GM19438 (cell line): Measurements from ENCODE around the gene AMER2.
"Not testable (repeated sequence)": the region's sequence is repeated elsewhere in the genome, so short reads cannot be mapped to it uniquely, and the experiment has no call there.

ENCODE experiments used
- ATAC-seq: cut with Tn5 transposase; IDR thresholded peaks from one replicate; pipeline ENCODE4 v1.9.1; 2021; ENCODE audit warnings: low read depth; ENCODE audit not compliant: unreplicated experiment

AMER2 gene

GRCh38 chr13:25181597-25181996, 9.5 kb upstream of the AMER2 start:
- ATAC-seq: peak; percentile 24

- ATAC-seq: peak; percentile 78
Measured at GRCh38 chr13:25180775-25181537, 8.9 kb upstream of the AMER2 start.

- peak; percentile 3 for ATAC-seq
Measured at GRCh38 chr13:25179832-25180774, 8.0 kb upstream of the AMER2 start.

- no peak for ATAC-seq
Measured at GRCh38 chr13:25179011-25179410, 6.9 kb upstream of the AMER2 start.

GRCh38 chr13:25178070-25178469, 6.0 kb upstream of the AMER2 start:
- no peak for ATAC-seq

- ATAC-seq: no peak
Measured at GRCh38 chr13:25177636-25178035, 5.5 kb upstream of the AMER2 start.

GRCh38 chr13:25177012-25177411, 4.9 kb upstream of the AMER2 start:
- no peak for ATAC-seq

- ATAC-seq: no peak
Measured at GRCh38 chr13:25175431-25175830, 3.3 kb upstream of the AMER2 start.

GRCh38 chr13:25175026-25175425, 2.9 kb upstream of the AMER2 start:
- ATAC-seq: no peak

GRCh38 chr13:25174304-25174703, 2.2 kb upstream of the AMER2 start:
- no peak for ATAC-seq

GRCh38 chr13:25172303-25172630, 179 bp upstream of the AMER2 start:
- ATAC-seq: no peak

- ATAC-seq: no peak
Measured at GRCh38 chr13:25171170-25171516, 945 bp downstream of the AMER2 start.

- no peak for ATAC-seq
Measured at GRCh38 chr13:25170554-25171111, 1.5 kb downstream of the AMER2 start.

GRCh38 chr13:25169951-25170553, 2.0 kb downstream of the AMER2 start:
- ATAC-seq: no peak

GRCh38 chr13:25169356-25169755, 2.7 kb downstream of the AMER2 start:
- no peak for ATAC-seq

- no peak for ATAC-seq
Measured at GRCh38 chr13:25168790-25169189, 3.3 kb downstream of the AMER2 start.

GRCh38 chr13:25167382-25168174, 4.5 kb downstream of the AMER2 start:
- no peak for ATAC-seq

GRCh38 chr13:25166306-25166705, 5.8 kb downstream of the AMER2 start:
- no peak for ATAC-seq

GRCh38 chr13:25165663-25166062, 6.4 kb downstream of the AMER2 start:
- ATAC-seq: no peak

GRCh38 chr13:25165163-25165562, 6.9 kb downstream of the AMER2 start:
- ATAC-seq: not testable (repeated sequence)
